Adrenal gland (tissue), 12 donors: ENCODE data around the gene RMND5A. TPM values are rescaled to one million over a fixed set of nuclear protein-coding genes. Genes with fewer than 3 reads are reported as not detected.

Experiments used
- DNase-seq, 7 donors: peaks; one replicate each; pipeline ENCODE4 v3.0.0-alpha.2; 2019 to 2020
- H3K27ac ChIP-seq, 5 donors: fragments of 200-600 bp; sonication (generic) in 4 of 5; 1 replicate in 3 of 5; 2 replicates in 2 of 5; pipeline versions ENCODE4 v1.5.1 to v1.8.0; 2016 to 2020; ENCODE audit warnings: mild to moderate bottlenecking in 1 of 5
- H3K27me3 ChIP-seq: fragments of 200-600 bp; 2 replicates; pipeline ENCODE4 v1.8.0; 2021
- H3K36me3 ChIP-seq, 2 donors: fragments of 200-600 bp; replicated peaks in 1 of 2; 1 replicate in 1 of 2; 2 replicates in 1 of 2; pipeline versions ENCODE4 v1.5.1 to v1.8.0; 2018 to 2022
- H3K4me1 ChIP-seq, 2 donors: fragments of 200-600 bp; replicated peaks in 1 of 2; 1 replicate in 1 of 2; 2 replicates in 1 of 2; pipeline versions ENCODE4 v1.5.1 to v1.8.0; 2018 to 2021
- H3K4me3 ChIP-seq, 4 donors: fragments of 200-600 bp; sonication (generic) in 3 of 4; one replicate each; pipeline ENCODE4 v1.5.1; 2016 to 2018
- H3K9me3 ChIP-seq, 3 donors: fragments of 200-600 bp; sonication (generic) in 1 of 3; replicated peaks in 1 of 3; 1 replicate in 2 of 3; 2 replicates in 1 of 3; pipeline versions ENCODE4 v1.5.1 to v1.8.0; 2016 to 2021
- POLR2A ChIP-seq, 2 donors: fragments of 450-650 bp; IDR thresholded peaks; one replicate each; pipeline ENCODE4 v1.6.1; 2017; ENCODE audit warnings: antibody characterized with exemption in 2 of 2, mild to moderate bottlenecking in 2 of 2, moderate library complexity in 1 of 2
- WGBS, 4 donors: extraction: QIAGEN DNeasy Blood & Tissue Kit in 2 of 4; methylation state at CpG; one replicate each; pipeline versions ENCODE4 v1.1.5 to v1.1.7; 2013 to 2017; 5-methylcytosine and 5-hydroxymethylcytosine counted together
- intact Hi-C, 2 donors: fragments of 100-400 bp; cut with DNase I; formaldehyde crosslinking; loops; one replicate each; pipeline versions ENCODE4 v1.14.1 to v1.15.0; 2022 to 2023
- polyA plus RNA-seq, 3 donors: library from polyadenylated mRNA; stranded (reverse); fragments of 200-250 nt in 2 of 3; fragments of 350-450 nt in 1 of 3; fragmentation: Illumina TruSeq in 1 of 3; extraction: RNeasy Lipid Tissue Mini Kit (QIAGEN cat#74804) in 1 of 3; gene quantifications; one replicate each; pipeline ENCODE4 v1.2.3, GENCODE V29; 2013 to 2014
- total RNA-seq, 9 donors: library from RNA; depleted of rRNA in 4 of 9; stranded (reverse); fragments of >200 nt in 4 of 9; fragments of 120-200 nt in 1 of 9; fragmentation: NEBNext Ultra II Directional in 1 of 9; extraction: Animal tissue kit (Norgen Biotek cat#: 25700) in 1 of 9; gene quantifications; one replicate each; pipeline versions ENCODE4 v1.1.0 to v1.2.4, GENCODE V29; 2013 to 2023
- TF ChIP-seq, protein P1 (sequence below), 6 experiments: fragments of 450-650 bp in 4 of 6; fragments of 200-600 bp in 2 of 6; sonication (generic) in 1 of 6; IDR thresholded peaks; 1 replicate in 5 of 6; 2 replicates in 1 of 6; pipeline versions ENCODE4 v1.5.1 to v1.8.0; 2016 to 2021; ENCODE audit warnings: antibody characterized with exemption in 6 of 6, mild to moderate bottlenecking in 2 of 6, moderate library complexity in 1 of 6
- donor health status: healthy with polysubstance abuse.
- donor health status: Bipolar disorder and iron deficiency.
- donor health status: DM: yes; HTN: yes; CAD: no.
- donor health status: DM: no; HTN: no; CAD: no.
- donor health status: DM: no; HTN: no; CAD: no.
- donor health status: DM: yes; HTN: yes; CAD: no.

RMND5A gene
- total and polyA plus RNA-seq, 12 donors = 8.2 to 45.9 (median 34.1) TPM

DNA sequence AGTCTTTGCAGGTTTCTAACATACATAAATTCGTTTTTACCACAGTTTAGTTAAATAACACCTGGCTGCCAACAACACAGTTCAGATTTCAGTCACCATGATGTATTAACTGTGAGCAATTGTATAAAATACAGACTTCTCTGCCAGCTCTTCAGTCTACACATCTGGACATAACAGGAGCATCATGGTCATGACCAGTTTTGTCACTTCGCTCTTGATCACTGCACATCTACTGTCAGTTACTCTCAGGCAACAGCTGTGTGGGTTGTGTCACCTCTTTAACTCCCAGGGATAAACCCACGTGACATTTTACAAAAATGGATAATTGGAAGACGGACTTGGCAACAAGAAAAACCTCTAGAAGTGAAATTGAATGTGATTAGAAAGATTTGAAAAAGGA, 40.3 kb downstream of the RMND5A start:
- intact Hi-C loops = no loop called here
- 85 to 93% (median 88%) methylated on average over 4 of the region's 4 CpGs for WGBS, 4 donors

DNA sequence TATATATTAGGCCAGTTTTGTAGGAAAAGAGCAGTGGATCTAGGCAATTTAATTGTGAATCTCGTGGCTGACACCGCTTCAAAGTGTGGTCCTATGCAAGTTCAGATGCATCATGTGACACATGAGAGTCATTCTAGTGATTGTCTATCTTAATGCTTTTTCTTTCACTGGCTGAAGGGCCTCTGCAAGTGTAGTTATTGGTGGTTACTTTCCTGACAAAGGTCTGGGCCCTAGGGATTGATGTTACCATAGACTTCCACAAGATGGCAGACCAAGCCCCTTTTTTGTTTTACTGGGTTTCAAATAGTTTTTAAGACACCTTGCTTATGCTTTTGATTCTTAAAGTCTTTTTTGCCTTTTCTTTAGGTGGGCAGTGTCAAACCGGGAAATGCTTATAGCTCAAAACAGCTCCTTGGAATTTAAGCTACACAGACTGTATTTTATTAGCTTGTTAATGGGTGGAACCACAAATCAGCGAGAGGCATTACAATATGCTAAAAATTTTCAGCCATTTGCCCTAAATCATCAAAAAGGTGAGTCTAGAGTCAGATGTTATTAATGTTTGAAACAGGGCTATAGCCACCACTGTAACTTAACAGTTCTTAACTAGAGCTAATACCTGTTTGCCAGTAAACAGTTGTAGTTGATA, 44.7 kb downstream of the RMND5A start:
- peak in 3 of 7 donors; percentile 16 to 35 (median 33) for DNase-seq
- no peaks in the 10 kb centered on the region for H3K27me3 ChIP-seq
- WGBS, 4 donors = 63 to 69% (median 66%) methylated on average over 4 of the region's 4 CpGs
- H3K4me1 ChIP-seq = no peaks in the 10 kb centered on the region
- intact Hi-C loops = no loop called here
- no peak overlapping the region for H3K27ac ChIP-seq
- peaks cover 0 to 7% of the 10 kb centered on the region in 2 donors for H3K36me3 ChIP-seq
- TF ChIP-seq, protein P1, sequence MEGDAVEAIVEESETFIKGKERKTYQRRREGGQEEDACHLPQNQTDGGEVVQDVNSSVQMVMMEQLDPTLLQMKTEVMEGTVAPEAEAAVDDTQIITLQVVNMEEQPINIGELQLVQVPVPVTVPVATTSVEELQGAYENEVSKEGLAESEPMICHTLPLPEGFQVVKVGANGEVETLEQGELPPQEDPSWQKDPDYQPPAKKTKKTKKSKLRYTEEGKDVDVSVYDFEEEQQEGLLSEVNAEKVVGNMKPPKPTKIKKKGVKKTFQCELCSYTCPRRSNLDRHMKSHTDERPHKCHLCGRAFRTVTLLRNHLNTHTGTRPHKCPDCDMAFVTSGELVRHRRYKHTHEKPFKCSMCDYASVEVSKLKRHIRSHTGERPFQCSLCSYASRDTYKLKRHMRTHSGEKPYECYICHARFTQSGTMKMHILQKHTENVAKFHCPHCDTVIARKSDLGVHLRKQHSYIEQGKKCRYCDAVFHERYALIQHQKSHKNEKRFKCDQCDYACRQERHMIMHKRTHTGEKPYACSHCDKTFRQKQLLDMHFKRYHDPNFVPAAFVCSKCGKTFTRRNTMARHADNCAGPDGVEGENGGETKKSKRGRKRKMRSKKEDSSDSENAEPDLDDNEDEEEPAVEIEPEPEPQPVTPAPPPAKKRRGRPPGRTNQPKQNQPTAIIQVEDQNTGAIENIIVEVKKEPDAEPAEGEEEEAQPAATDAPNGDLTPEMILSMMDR (IDR thresholded peaks at IDR 0.05) = peak; percentile 51 to 67 (median 64)
- TF ChIP-seq POLR2A (IDR thresholded peaks at IDR 0.05) = no peak
- no peaks in the 10 kb centered on the region for H3K9me3 ChIP-seq
- H3K4me3 ChIP-seq = no peak overlapping the region

More for the DNA sequence above, 40.3 kb downstream of the RMND5A start:
- Histone ChIP-seq H3K27me3 (no peaks in the 10 kb centered on the region), H3K4me3 (no peak overlapping the region), H3K4me1 (peaks cover 0 to 4% of the 10 kb centered on the region in 2 donors), H3K36me3 (peaks cover 0 to 4% of the 10 kb centered on the region in 2 donors), H3K27ac (no peak overlapping the region), H3K9me3 (no peaks in the 10 kb centered on the region)
- DNase-seq = no peak
- TF ChIP-seq POLR2A (IDR thresholded peaks at IDR 0.05) = no peak
- TF ChIP-seq, protein P1 (IDR thresholded peaks at IDR 0.05) = no peak

DNA sequence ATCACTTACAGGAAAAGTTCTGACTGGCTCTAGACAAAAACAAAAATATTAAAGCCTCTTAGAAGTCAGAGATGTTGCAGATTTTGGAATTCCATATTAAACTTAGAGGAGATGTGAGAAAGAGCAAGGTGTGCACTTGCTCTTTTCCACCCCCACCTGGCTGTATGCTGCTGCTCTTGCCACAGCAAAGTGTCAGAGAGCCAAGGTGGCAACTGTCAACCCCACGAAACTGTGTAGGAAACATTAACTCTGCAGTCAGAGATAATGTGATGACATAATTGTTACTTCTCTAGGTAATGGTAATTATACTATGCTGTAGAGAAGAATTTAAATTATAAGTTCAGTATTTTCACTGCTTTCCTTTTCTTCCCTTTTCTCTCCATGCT, 45.2 kb downstream of the RMND5A start:
- intact Hi-C loops = no loop called here
- H3K36me3 ChIP-seq = peaks cover 0 to 11% of the 10 kb centered on the region in 2 donors
- WGBS, 4 donors = 53 to 84% (median 72%) methylated on average over 1 of the region's 1 CpG
- DNase-seq = no peak
- no peaks in the 10 kb centered on the region for H3K4me1 ChIP-seq
- no peak overlapping the region for H3K4me3 ChIP-seq
- H3K27me3 ChIP-seq = no peaks in the 10 kb centered on the region
- H3K27ac ChIP-seq = no peak overlapping the region
- no peaks in the 10 kb centered on the region for H3K9me3 ChIP-seq
- TF ChIP-seq, protein P1 (IDR thresholded peaks at IDR 0.05) = no peak
- no peak for TF ChIP-seq POLR2A (IDR thresholded peaks at IDR 0.05)

DNA sequence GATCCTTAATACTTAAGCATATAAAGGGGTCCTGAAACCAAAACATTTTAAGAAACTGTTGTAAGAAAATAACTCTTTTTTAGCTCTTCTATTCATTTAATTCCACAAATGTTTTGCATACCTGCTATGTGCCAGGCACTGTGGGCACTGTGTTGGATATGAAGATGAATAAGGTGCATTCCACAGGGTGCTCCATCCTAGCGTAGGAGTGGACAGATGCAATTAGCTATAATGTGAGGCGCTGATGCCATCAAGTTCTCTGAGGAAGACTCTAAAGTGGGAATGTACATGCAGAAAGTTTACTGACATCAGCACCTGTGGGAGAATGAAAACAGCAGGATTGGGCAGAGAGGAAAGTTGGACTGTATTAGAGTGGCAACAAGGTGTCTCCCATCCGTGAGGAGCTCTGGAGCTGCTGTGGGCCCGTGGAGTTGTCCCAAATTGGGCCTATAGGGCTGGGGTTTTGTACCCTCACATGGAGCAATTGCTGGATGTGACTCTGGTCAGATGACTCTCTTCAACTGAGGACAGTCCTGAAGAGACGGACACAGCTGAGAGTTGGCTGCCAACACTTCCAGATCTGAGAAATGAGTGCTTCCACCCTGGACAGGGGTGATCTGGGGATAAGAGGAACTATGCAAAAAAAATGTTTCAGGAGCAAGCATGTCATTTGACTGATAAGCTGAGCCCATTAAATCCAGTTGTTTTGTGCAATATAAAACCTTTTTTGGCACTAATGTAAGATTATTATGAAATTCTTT, 48.3 kb downstream of the RMND5A start:
- Histone ChIP-seq H3K27me3 (no peaks in the 10 kb centered on the region), H3K36me3 (peaks cover 0 to 29% of the 10 kb centered on the region in 2 donors), H3K9me3 (no peaks in the 10 kb centered on the region), H3K27ac (no peak overlapping the region), H3K4me3 (no peak overlapping the region), H3K4me1 (no peaks in the 10 kb centered on the region)
- peak in 1 of 7 donors; percentile 16 for DNase-seq
- TF ChIP-seq, protein P1 (IDR thresholded peaks at IDR 0.05) = no peak
- WGBS, 4 donors = 75 to 78% (median 76%) methylated on average over 5 of the region's 5 CpGs
- intact Hi-C loops = no loop called here
